ENCODE measurements around the gene SNCG.

Gene SNCG

DNA sequence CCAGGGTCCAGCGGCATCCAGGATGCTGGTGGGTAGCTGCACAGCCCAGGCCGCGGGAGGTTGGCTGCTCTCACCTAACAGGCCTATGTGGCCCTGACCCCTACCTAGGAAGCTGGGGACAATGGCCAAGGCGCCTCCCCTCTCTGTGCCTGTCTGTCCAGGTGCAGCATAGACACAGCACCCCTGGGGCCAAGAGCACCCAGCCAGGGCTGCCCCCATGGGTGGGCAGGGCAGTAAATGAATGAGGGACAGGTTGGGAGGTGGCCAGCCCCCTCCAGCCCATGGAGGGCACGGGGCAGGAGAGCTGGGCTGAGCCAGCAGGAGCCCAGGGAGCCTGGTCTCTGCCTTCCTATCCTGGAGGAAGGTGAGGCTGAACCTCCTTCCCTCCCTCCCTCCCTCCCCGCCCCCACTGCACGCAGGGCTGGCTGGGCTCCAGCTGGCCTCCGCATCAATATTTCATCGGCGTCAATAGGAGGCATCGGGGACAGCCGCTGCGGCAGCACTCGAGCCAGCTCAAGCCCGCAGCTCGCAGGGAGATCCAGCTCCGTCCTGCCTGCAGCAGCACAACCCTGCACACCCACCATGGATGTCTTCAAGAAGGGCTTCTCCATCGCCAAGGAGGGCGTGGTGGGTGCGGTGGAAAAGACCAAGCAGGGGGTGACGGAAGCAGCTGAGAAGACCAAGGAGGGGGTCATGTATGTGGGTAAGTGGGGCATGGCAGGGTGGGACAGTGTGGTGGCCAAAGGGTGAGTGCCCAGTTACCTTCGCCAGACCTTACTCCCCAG, at the start of gene SNCG:
Gene SNCG, plus strand, starts transcription at position 484 of the 785 bp plus-strand sequence. Its CDS starts 99 bp downstream, at position 583.
- CTCF ChIA-PET, result interaction anchor here (3.0 to 10.1 kb wide), 3 partner anchors 10 to 265 kb away, joined by 9 to 171 read pairs (median 79); partner anchors contain the start of gene ADIRF
- H3K4me3 ChIP-seq (ENCODE audit: low read depth, low read length), result no peak within 1 kb of the TSS
- POLR2A ChIA-PET, result no interaction called here
- no peak for DNase-seq (ENCODE audit: low read depth, low spot score)
- TF ChIP-seq, protein P1, sequence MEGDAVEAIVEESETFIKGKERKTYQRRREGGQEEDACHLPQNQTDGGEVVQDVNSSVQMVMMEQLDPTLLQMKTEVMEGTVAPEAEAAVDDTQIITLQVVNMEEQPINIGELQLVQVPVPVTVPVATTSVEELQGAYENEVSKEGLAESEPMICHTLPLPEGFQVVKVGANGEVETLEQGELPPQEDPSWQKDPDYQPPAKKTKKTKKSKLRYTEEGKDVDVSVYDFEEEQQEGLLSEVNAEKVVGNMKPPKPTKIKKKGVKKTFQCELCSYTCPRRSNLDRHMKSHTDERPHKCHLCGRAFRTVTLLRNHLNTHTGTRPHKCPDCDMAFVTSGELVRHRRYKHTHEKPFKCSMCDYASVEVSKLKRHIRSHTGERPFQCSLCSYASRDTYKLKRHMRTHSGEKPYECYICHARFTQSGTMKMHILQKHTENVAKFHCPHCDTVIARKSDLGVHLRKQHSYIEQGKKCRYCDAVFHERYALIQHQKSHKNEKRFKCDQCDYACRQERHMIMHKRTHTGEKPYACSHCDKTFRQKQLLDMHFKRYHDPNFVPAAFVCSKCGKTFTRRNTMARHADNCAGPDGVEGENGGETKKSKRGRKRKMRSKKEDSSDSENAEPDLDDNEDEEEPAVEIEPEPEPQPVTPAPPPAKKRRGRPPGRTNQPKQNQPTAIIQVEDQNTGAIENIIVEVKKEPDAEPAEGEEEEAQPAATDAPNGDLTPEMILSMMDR (IDR thresholded peaks at IDR 0.05; ENCODE audit: insufficient read depth, low read length, missing control alignments), result no peak

DNA sequence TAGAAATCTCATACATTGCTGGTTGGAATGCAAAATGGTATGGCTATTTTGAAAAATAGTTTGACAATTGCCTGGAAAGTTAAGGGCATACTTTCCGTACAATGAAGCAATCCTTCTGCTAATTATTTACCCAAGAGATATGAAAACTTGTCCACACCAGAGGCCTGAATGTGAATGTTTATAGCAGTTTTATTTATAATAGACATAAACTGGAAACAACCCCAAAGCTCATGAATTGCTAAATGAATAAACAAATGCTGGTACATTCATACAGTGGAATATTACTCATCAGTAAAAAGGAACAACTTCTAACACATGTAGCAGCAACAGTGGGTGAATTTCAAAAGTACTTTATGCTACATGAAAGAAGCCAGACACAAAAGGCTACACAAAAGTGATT, 43.7 kb upstream of the SNCG start:
- CTCF ChIA-PET, result interaction anchor here (1.7 kb wide), 1 partner anchor 15 kb away, joined by 11 read pairs; no protein-coding TSS in a partner anchor
- no peak for DNase-seq (ENCODE audit: low read depth, low spot score)
- TF ChIP-seq, protein P1 (IDR thresholded peaks at IDR 0.05; ENCODE audit: insufficient read depth, low read length, missing control alignments), result no peak
- POLR2A ChIA-PET, result no interaction called here
- H3K4me3 ChIP-seq (ENCODE audit: low read depth, low read length), result no peak overlapping the region

DNA sequence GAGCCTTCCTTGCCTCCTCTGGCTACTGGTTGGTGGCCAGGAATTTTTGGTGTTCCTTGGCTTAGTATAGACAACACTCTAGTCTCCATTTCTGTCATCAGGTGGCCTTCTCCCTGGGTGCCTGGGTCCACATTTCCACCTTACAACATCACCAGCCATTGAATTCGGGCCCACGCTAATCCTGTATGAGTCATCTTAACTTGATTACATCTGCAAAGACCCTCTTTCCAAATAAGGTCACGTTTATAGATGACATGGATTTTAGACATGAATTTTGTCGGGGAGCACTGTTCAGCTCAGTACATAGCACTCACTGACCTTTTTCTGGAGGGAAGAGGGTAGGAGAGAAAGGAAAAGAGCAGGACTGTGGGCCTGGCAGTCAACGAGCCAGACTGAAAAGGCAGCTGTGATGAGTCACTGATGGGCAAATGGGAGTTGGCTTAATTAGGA, 40.4 kb upstream of the SNCG start:
- DNase-seq (ENCODE audit: low read depth, low spot score), result no peak
- POLR2A ChIA-PET, result no interaction called here
- TF ChIP-seq, protein P1 (IDR thresholded peaks at IDR 0.05; ENCODE audit: insufficient read depth, low read length, missing control alignments), result no peak
- no peak overlapping the region for H3K4me3 ChIP-seq (ENCODE audit: low read depth, low read length)
- CTCF ChIA-PET, result interaction anchor here (0.5 to 3.3 kb wide), 8 partner anchors 16 to 233 kb away, joined by 3 to 13 read pairs (median 4); no protein-coding TSS in a partner anchor

DNA sequence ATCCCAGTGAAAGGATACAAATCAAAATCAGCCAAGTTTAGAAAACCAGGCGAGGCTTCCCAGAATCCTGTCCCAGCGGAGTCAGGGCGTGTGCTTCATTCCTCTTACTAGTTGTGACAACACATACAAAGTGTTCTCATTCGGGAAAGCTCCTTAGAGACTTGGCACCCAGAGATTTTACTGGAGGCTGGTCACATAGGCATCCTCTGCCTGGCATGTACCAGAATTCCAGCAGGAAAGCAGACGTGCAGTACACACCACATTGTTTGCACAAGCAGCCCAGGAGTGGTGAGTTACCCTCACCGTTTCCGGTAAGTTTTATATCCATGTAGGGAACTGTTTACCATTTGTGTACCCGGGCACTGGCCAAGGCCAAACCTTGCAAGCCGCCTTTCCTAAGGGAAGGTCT, 35.8 kb upstream of the SNCG start:
- CTCF ChIA-PET, result no interaction called here
- DNase-seq (ENCODE audit: low read depth, low spot score), result no peak
- H3K4me3 ChIP-seq (ENCODE audit: low read depth, low read length), result no peak overlapping the region
- POLR2A ChIA-PET, result no interaction called here
- TF ChIP-seq, protein P1 (IDR thresholded peaks at IDR 0.05; ENCODE audit: insufficient read depth, low read length, missing control alignments), result no peak

DNA sequence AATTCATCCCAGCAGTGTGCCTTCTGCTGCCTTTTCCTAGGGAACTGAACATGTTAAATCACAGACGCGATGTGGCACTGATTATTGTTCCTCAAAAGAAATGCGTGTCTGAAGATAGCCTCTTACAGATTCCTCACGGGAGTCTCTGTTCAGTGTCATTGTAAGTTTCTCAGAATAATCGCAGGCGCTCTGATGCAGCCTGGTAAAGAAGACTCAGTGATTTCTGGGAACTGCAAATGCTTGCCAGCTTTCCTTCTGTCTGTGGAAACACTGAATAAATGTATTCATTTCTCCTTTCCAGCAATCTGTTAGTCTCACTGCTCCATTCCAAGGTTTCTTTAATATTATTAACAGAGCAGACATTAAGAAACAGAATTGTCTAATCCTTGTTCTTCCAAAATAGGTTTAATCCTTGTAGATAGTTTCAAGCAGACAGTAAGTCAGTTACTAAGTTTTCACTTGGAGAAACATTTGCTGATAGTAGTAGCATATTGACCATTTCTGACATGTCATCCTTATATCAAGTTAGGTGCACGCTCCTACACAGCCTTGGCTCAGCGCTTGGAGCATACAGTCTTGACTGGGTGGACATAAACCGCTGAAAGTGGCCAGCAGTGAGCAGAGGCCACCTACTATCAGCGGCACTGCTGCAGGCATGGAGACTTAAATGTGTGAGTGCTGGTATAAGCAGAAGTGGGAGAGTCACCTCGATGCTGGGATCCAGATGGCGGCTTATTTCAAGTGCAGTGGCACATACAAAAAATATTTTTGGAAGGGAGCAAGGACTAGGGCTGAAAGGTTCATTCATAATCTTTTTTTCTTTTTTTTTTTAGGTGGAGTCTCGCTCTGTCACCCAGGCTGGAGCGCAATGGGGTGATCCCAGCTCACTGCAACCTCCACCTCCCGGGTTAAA, 28.7 kb upstream of the SNCG start:
- POLR2A ChIA-PET, result no interaction called here
- DNase-seq (ENCODE audit: low read depth, low spot score), result no peak
- H3K4me3 ChIP-seq (ENCODE audit: low read depth, low read length), result no peak overlapping the region
- TF ChIP-seq, protein P1 (IDR thresholded peaks at IDR 0.05; ENCODE audit: insufficient read depth, low read length, missing control alignments), result no peak
- CTCF ChIA-PET, result interaction anchor here (2.9 kb wide), 1 partner anchor 12 kb away, joined by 13 read pairs; no protein-coding TSS in a partner anchor
